Suprapubic skin (tissue), 4 donors: ENCODE data around the gene CTSE. TPM values are rescaled to one million over a fixed set of nuclear protein-coding genes. Genes with fewer than 3 reads are reported as not detected.
A peak's percentile ranks its signal among the peaks of the same experiment; 100 is the strongest.

Experiments
- DNase-seq, 2 donors: peaks; one replicate each; pipeline ENCODE4 v3.0.0-alpha.2; 2019; ENCODE audit warnings: low spot score in 2 of 2
- H3K27ac ChIP-seq: fragments of 200-600 bp; sonication (generic); one replicate; pipeline ENCODE4 v1.5.1; 2019
- H3K27me3 ChIP-seq: fragments of 200-600 bp; sonication (generic); one replicate; pipeline ENCODE4 v1.5.1; 2019
- H3K36me3 ChIP-seq: fragments of 200-600 bp; sonication (generic); one replicate; pipeline ENCODE4 v1.5.1; 2019
- H3K4me1 ChIP-seq: fragments of 200-600 bp; sonication (generic); one replicate; pipeline ENCODE4 v1.5.1; 2019
- H3K4me3 ChIP-seq: fragments of 200-600 bp; sonication (generic); one replicate; pipeline ENCODE4 v1.5.1; 2019; ENCODE audit warnings: mild to moderate bottlenecking
- H3K9me3 ChIP-seq: fragments of 200-600 bp; sonication (generic); one replicate; pipeline ENCODE4 v1.5.1; 2019
- CTCF ChIP-seq, 2 donors: fragments of 200-600 bp in 1 of 2; fragments of 450-650 bp in 1 of 2; sonication (generic) in 1 of 2; IDR thresholded peaks; one replicate each; pipeline ENCODE4 v1.5.1; 2016 to 2019; ENCODE audit warnings: antibody characterized with exemption in 2 of 2, mild to moderate bottlenecking in 1 of 2, moderate library complexity in 1 of 2
- EP300 ChIP-seq: sonication (generic); formaldehyde crosslinking; IDR thresholded peaks from one replicate; pipeline ENCODE4 v1.6.1; 2017; ENCODE audit warnings: antibody characterized with exemption
- POLR2A ChIP-seq, 2 donors: fragments of 450-650 bp; IDR thresholded peaks; one replicate each; pipeline ENCODE4 v1.6.1; 2017; ENCODE audit warnings: antibody characterized with exemption in 2 of 2, mild to moderate bottlenecking in 2 of 2, moderate library complexity in 2 of 2
- POLR2AphosphoS5 ChIP-seq, 3 donors: sonication (generic); formaldehyde crosslinking; IDR thresholded peaks; one replicate each; pipeline ENCODE4 v1.6.1; 2017; ENCODE audit warnings: antibody characterized with exemption in 3 of 3
- WGBS: methylation state at CpG from one replicate; pipeline ENCODE4 v1.1.5; 2018; 5-methylcytosine and 5-hydroxymethylcytosine counted together
- total RNA-seq, 4 donors: library from RNA; depleted of rRNA; stranded (reverse); fragments of >200 nt; gene quantifications; one replicate each; pipeline ENCODE4 v1.1.0, GENCODE V29; 2016

CTSE gene
- total RNA-seq, 4 donors from 2014 or later = not detected

- WGBS = 73% methylated on average over 5 of the region's 5 CpGs
- Histone ChIP-seq H3K27me3 (no peaks in the 10 kb centered on the region), H3K4me3 (no peak overlapping the region), H3K9me3 (no peaks in the 10 kb centered on the region), H3K4me1 (peaks cover 13% of the 10 kb centered on the region), H3K36me3 (no peaks in the 10 kb centered on the region), H3K27ac (no peak overlapping the region)
- no peak for TF ChIP-seq EP300
- no peak for TF ChIP-seq POLR2A (IDR thresholded peaks at IDR 0.05)
- no peak for TF ChIP-seq CTCF (IDR thresholded peaks at IDR 0.05)
- TF ChIP-seq POLR2AphosphoS5 (IDR thresholded peaks at IDR 0.05) = no peak
- no peak for DNase-seq
Observed at GRCh38 chr1:206010060-206010459, 13.6 kb downstream of the CTSE start.

GRCh38 chr1:206006946-206007345 is 16.7 kb downstream of the CTSE start:
- Histone ChIP-seq H3K27me3 (no peaks in the 10 kb centered on the region), H3K27ac (no peak overlapping the region), H3K4me1 (peaks cover 42% of the 10 kb centered on the region), H3K36me3 (no peaks in the 10 kb centered on the region), H3K9me3 (no peaks in the 10 kb centered on the region), H3K4me3 (no peak overlapping the region)
- TF ChIP-seq CTCF (IDR thresholded peaks at IDR 0.05) = no peak
- no peak for TF ChIP-seq POLR2AphosphoS5 (IDR thresholded peaks at IDR 0.05)
- no peak for TF ChIP-seq EP300
- TF ChIP-seq POLR2A (IDR thresholded peaks at IDR 0.05) = no peak
- WGBS = 91% methylated on average over 4 of the region's 4 CpGs
- DNase-seq = peak in 1 of 2 donors; percentile 28

GRCh38 chr1:206005778-206006180 is 17.9 kb downstream of the CTSE start:
- TF ChIP-seq EP300 (no peak), CTCF (IDR thresholded peaks at IDR 0.05) (no peak), POLR2AphosphoS5 (IDR thresholded peaks at IDR 0.05) (no peak)
- Histone ChIP-seq H3K36me3 (no peaks in the 10 kb centered on the region), H3K4me1 (peaks cover 54% of the 10 kb centered on the region), H3K9me3 (no peaks in the 10 kb centered on the region), H3K4me3 (no peak overlapping the region), H3K27ac (peak overlapping the region; percentile 93), H3K27me3 (no peaks in the 10 kb centered on the region)
- peak in 1 of 2 donors; percentile 47 for DNase-seq
- 73% methylated on average over 8 of the region's 8 CpGs for WGBS

- Histone ChIP-seq H3K36me3 (no peaks in the 10 kb centered on the region), H3K27ac (peak overlapping the region; percentile 93), H3K27me3 (no peaks in the 10 kb centered on the region), H3K9me3 (no peaks in the 10 kb centered on the region), H3K4me3 (no peak overlapping the region), H3K4me1 (peaks cover 60% of the 10 kb centered on the region)
- WGBS = 34% methylated on average over 7 of the region's 7 CpGs
- TF ChIP-seq POLR2AphosphoS5 (IDR thresholded peaks at IDR 0.05) = no peak
- no peak for TF ChIP-seq CTCF (IDR thresholded peaks at IDR 0.05)
- TF ChIP-seq POLR2A (IDR thresholded peaks at IDR 0.05) = no peak
- peak; percentile 38 to 57 for DNase-seq
Observed at GRCh38 chr1:206005234-206005633, 18.5 kb downstream of the CTSE start.

- WGBS = 64% methylated on average over 12 of the region's 12 CpGs
- H3K27me3 ChIP-seq = no peaks in the 10 kb centered on the region
- peaks cover 62% of the 10 kb centered on the region for H3K4me1 ChIP-seq
- H3K9me3 ChIP-seq = no peaks in the 10 kb centered on the region
- no peak for TF ChIP-seq EP300
- no peak for TF ChIP-seq CTCF (IDR thresholded peaks at IDR 0.05)
- no peak for TF ChIP-seq POLR2AphosphoS5 (IDR thresholded peaks at IDR 0.05)
- no peak for TF ChIP-seq POLR2A (IDR thresholded peaks at IDR 0.05)
- DNase-seq = peak; percentile 32 to 61
- H3K4me3 ChIP-seq = no peak overlapping the region
- H3K36me3 ChIP-seq = no peaks in the 10 kb centered on the region
- peak overlapping the region; percentile 93 for H3K27ac ChIP-seq
Observed at GRCh38 chr1:206004826-206005225, 18.9 kb downstream of the CTSE start.
